ENCODE measurements around the gene TNRC6C. TPM values are rescaled to one million over a fixed set of nuclear protein-coding genes. Genes with fewer than 3 reads are reported as not detected.

TNRC6C gene
- total RNA-seq, 1 donor from 2014 or later, result 24.6 TPM

DNA sequence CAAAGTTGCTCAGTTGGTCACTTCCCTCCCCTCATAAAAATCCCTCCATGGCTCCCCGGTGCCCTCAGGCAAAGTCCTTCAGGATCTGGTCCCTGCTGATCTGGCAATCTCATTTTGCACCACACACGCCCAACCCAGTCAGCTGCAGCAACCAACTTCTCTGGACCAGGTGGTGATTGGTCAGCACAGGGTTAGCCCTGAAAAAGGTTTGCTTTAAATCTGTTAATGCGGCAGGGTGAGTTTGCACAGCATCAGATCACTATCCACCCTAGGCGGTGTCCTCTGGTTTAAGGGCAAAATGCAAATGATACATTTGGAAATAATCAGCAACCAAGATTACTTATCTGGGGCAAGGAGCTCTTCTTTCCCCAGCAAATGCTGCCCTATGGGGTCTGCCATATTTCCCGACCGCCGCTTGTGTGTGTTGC, 42.9 kb upstream of the TNRC6C start:
- POLR2A ChIA-PET, result interaction anchor here (0.6 to 6.7 kb wide), 3 partner anchors 18 to 45 kb away, joined by 3 to 87 read pairs (median 6); partner anchors contain the start of gene TNRC6C
- Mint-ChIP-seq H3K4me3 (no peak overlapping the region), H3K27ac (no peak overlapping the region), H3K4me1 (peaks cover 24% of the 10 kb centered on the region), H3K9me3 (peaks cover 2% of the 10 kb centered on the region), H3K27me3 (peaks cover 50% of the 10 kb centered on the region), H3K36me3 (ENCODE audit: low read depth) (no peaks in the 10 kb centered on the region)
- DNase-seq, result no peak
- TF ChIP-seq, protein P1, sequence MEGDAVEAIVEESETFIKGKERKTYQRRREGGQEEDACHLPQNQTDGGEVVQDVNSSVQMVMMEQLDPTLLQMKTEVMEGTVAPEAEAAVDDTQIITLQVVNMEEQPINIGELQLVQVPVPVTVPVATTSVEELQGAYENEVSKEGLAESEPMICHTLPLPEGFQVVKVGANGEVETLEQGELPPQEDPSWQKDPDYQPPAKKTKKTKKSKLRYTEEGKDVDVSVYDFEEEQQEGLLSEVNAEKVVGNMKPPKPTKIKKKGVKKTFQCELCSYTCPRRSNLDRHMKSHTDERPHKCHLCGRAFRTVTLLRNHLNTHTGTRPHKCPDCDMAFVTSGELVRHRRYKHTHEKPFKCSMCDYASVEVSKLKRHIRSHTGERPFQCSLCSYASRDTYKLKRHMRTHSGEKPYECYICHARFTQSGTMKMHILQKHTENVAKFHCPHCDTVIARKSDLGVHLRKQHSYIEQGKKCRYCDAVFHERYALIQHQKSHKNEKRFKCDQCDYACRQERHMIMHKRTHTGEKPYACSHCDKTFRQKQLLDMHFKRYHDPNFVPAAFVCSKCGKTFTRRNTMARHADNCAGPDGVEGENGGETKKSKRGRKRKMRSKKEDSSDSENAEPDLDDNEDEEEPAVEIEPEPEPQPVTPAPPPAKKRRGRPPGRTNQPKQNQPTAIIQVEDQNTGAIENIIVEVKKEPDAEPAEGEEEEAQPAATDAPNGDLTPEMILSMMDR (IDR thresholded peaks at IDR 0.05), result no peak
- ATAC-seq (ENCODE audit: low read depth), result no peak
- CTCF ChIA-PET, result interaction anchor here (1.0 to 2.8 kb wide), 3 partner anchors 34 to 373 kb away, joined by 3 to 8 read pairs (median 7); no protein-coding TSS in a partner anchor
- intact Hi-C loops (cut with micrococcal nuclease), result loop anchor here (1.0 to 5.0 kb wide), 5 partner anchors 33 to 97 kb away; partner anchors contain the start of gene TNRC6C

DNA sequence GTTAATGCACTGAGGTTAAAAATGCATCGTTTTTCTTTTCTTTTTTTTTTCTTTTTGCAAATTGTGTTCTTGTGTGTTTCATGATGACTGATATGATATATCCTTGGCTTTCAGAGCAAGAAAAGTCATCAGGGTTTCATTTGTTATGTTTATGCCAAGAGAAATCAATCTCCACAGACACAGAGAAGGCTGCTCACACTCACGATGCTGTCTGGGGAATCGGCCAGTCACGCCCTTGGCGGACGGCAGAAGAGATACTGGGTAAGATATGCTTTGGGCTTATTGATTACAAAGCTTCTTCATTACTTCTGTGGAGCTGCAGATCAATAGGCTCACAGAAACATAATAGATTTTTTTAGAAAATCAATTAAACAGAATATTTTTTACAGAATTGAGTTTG, 42.2 kb upstream of the TNRC6C start:
- H3K4me1 Mint-ChIP-seq, result peaks cover 24% of the 10 kb centered on the region
- no peak overlapping the region for H3K4me3 Mint-ChIP-seq
- H3K36me3 Mint-ChIP-seq (ENCODE audit: low read depth), result no peaks in the 10 kb centered on the region
- peaks cover 48% of the 10 kb centered on the region for H3K27me3 Mint-ChIP-seq
- ATAC-seq (ENCODE audit: low read depth) (no peak), DNase-seq (no peak)
- peaks cover 2% of the 10 kb centered on the region for H3K9me3 Mint-ChIP-seq
- intact Hi-C loops (cut with micrococcal nuclease), result loop anchor here (1.0 to 5.0 kb wide), 5 partner anchors 34 to 96 kb away; partner anchors contain the start of gene TNRC6C
- TF ChIP-seq, protein P1 (IDR thresholded peaks at IDR 0.05), result no peak
- no peak overlapping the region for H3K27ac Mint-ChIP-seq
- ChIA-PET CTCF (interaction anchor here (1.0 to 2.8 kb wide), 4 partner anchors 35 to 374 kb away, joined by 3 to 8 read pairs (median 6); partner anchors contain the start of gene TNRC6C), POLR2A (interaction anchor here (0.6 to 6.7 kb wide), 10 partner anchors 17 to 82 kb away, joined by 3 to 87 read pairs (median 4); partner anchors contain the start of gene TNRC6C)

DNA sequence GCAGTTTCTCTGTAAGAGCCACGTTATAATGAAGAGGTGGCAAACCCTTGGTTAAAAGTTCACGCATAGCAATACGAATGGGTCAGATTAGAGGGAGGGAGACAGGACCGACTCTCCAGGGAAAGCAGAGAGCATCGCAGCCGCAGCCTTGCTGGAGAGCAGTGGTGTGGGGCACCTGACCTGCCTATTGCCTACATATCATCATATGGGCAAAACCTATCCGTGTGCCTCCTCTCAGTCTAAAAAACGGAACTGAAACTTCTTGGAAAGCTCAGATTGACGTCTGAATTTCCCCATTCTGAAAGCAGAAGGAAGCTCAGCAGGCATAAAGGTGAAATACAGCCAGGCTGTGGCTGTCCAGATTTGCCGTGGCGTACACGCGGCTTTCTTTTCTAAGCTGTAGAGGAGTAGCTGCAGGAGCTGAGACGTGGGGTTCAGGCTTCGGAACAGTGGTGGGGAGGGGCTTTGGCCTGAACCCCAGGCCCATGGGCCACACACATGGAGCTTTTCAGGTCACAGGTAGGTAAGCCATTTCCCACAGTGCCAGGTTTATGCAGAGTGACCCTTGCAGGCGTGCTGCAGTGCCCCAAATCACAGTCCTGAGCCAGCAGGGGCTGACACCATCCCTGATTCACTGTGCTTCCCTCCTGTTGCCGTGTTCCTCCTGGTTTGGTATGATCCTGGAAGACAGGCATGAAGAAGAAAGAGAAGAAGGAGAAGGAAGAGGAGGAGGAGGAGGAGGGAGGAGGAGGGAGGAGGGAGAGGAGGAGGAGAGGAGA, 41.6 kb upstream of the TNRC6C start:
- ATAC-seq (ENCODE audit: low read depth) (peak; percentile 91), DNase-seq (peak; percentile 45)
- peaks cover 24% of the 10 kb centered on the region for H3K4me1 Mint-ChIP-seq
- peak overlapping the region; percentile 51 for H3K27ac Mint-ChIP-seq
- TF ChIP-seq, protein P1 (IDR thresholded peaks at IDR 0.05), result no peak
- no peaks in the 10 kb centered on the region for H3K36me3 Mint-ChIP-seq (ENCODE audit: low read depth)
- peaks cover 44% of the 10 kb centered on the region for H3K27me3 Mint-ChIP-seq
- peak overlapping the region; percentile 71 for H3K4me3 Mint-ChIP-seq
- ChIA-PET POLR2A (interaction anchor here (0.6 to 6.7 kb wide), 14 partner anchors 16 to 957 kb away, joined by 3 to 87 read pairs (median 4); partner anchors contain the start of gene TNRC6C), CTCF (interaction anchor here (1.1 to 2.8 kb wide), 3 partner anchors 42 to 374 kb away, joined by 4 to 8 read pairs (median 7); partner anchors contain the start of gene TNRC6C)
- no peaks in the 10 kb centered on the region for H3K9me3 Mint-ChIP-seq
- intact Hi-C loops (cut with micrococcal nuclease), result loop anchor here (1.0 to 5.0 kb wide), 5 partner anchors 35 to 95 kb away; partner anchors contain the start of gene TNRC6C

DNA sequence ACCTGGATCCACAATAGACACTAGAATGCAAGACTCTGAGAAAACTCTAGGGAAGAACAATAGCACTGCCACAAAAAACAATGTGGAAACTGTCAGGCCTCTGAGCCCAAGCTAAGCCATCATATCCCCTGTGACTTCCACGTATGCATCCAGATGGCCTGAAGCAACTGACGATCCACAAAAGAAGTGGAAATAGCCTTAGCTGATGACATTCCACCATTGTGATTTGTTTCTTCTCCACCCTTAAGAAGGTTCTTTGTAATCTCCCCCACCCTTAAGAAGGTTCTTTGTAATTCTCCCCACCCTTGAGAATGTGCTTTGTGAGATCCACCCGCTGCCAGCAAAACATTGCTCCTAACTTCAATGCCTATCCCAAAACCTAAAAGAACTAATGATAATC, 39.2 kb upstream of the TNRC6C start:
- Mint-ChIP-seq H3K9me3 (no peaks in the 10 kb centered on the region), H3K27me3 (peaks cover 48% of the 10 kb centered on the region), H3K27ac (no peak overlapping the region), H3K4me1 (peaks cover 24% of the 10 kb centered on the region), H3K36me3 (ENCODE audit: low read depth) (no peaks in the 10 kb centered on the region), H3K4me3 (no peak overlapping the region)
- TF ChIP-seq, protein P1 (IDR thresholded peaks at IDR 0.05), result no peak
- DNase-seq (no peak), ATAC-seq (ENCODE audit: low read depth) (no peak)
- ChIA-PET POLR2A (interaction anchor here (0.6 to 6.7 kb wide), 2 partner anchors 37 to 187 kb away, joined by 5 to 87 read pairs; partner anchors contain the start of gene TNRC6C), CTCF (no interaction called here)
- intact Hi-C loops (cut with micrococcal nuclease), result loop anchor here (5.0 kb wide), 1 partner anchor 93 kb away; no protein-coding TSS in a partner anchor

DNA sequence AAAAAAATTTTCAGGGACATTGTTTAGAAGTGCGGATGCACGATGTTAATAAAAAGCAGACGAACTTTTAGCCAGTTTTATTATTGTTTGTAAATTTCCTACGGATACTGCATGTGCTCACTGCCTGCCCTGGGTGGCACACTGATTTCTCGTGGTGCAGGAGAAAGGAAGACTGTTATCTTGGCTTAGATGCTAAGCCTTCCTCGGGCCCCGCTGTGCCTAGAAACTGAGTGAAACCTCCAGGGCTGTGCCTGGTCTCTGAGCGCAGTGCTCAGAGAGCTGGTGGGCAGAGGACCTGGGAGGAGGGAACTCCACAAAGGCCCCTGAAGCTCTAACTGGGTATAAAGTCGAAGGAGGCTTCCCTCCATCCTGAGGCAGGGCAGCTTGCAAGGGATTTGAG, 35.4 kb upstream of the TNRC6C start:
- Mint-ChIP-seq H3K4me1 (peaks cover 2% of the 10 kb centered on the region), H3K9me3 (no peaks in the 10 kb centered on the region), H3K27me3 (peaks cover 43% of the 10 kb centered on the region), H3K4me3 (no peak overlapping the region), H3K36me3 (ENCODE audit: low read depth) (no peaks in the 10 kb centered on the region), H3K27ac (no peak overlapping the region)
- ChIA-PET CTCF (no interaction called here), POLR2A (interaction anchor here (0.9 kb wide), 1 partner anchor 34 kb away, joined by 3 read pairs; no protein-coding TSS in a partner anchor)
- intact Hi-C loops (cut with micrococcal nuclease), result no loop called here
- TF ChIP-seq, protein P1 (IDR thresholded peaks at IDR 0.05), result no peak
- no peak for DNase-seq
- ATAC-seq (ENCODE audit: low read depth), result no peak

Data from activated B cell treated with CpG ODN at 0.5 μM for 24 hours (primary cell).